Measurements from ENCODE around the gene CXCR5.
"Not testable (repeated sequence)": the region's sequence is repeated elsewhere in the genome, so short reads cannot be mapped to it uniquely, and the experiment has no call there.

CXCR5 gene

GRCh38 chr11:118883368-118884071 is at the start of gene CXCR5:
Gene CXCR5, plus strand, starts transcription at chr11:118883892. Its CDS starts 50 bp downstream, at chr11:118883942.
- in situ Hi-C loops (cut with MboI; ENCODE audit: low sequenced_read_pairs) = no loop called here

- in situ Hi-C loops (cut with MboI; ENCODE audit: low sequenced_read_pairs) = no loop called here
Measured at GRCh38 chr11:118834427-118835028, 49.2 kb upstream of the CXCR5 start.

- in situ Hi-C loops (cut with MboI; ENCODE audit: low sequenced_read_pairs) = no loop called here
Measured at GRCh38 chr11:118837868-118838267, 45.8 kb upstream of the CXCR5 start.

GRCh38 chr11:118838905-118839553 is 44.7 kb upstream of the CXCR5 start:
- in situ Hi-C loops (cut with MboI; ENCODE audit: low sequenced_read_pairs) = no loop called here

- in situ Hi-C loops (cut with MboI; ENCODE audit: low sequenced_read_pairs) = no loop called here
Measured at GRCh38 chr11:118841469-118842242, 42.0 kb upstream of the CXCR5 start.

GRCh38 chr11:118842369-118842768 is 41.3 kb upstream of the CXCR5 start:
- in situ Hi-C loops (cut with MboI; ENCODE audit: low sequenced_read_pairs) = no loop called here

GRCh38 chr11:118842843-118843242 is 40.8 kb upstream of the CXCR5 start:
- in situ Hi-C loops (cut with MboI; ENCODE audit: low sequenced_read_pairs) = not testable (repeated sequence)

- in situ Hi-C loops (cut with MboI; ENCODE audit: low sequenced_read_pairs) = no loop called here
Measured at GRCh38 chr11:118843565-118843964, 40.1 kb upstream of the CXCR5 start.

GRCh38 chr11:118845369-118845768 is 38.3 kb upstream of the CXCR5 start:
- in situ Hi-C loops (cut with MboI; ENCODE audit: low sequenced_read_pairs) = no loop called here

GRCh38 chr11:118846181-118846935 is 37.3 kb upstream of the CXCR5 start:
- in situ Hi-C loops (cut with MboI; ENCODE audit: low sequenced_read_pairs) = no loop called here

- in situ Hi-C loops (cut with MboI; ENCODE audit: low sequenced_read_pairs) = no loop called here
Measured at GRCh38 chr11:118849825-118850224, 33.9 kb upstream of the CXCR5 start.

GRCh38 chr11:118851970-118852369 is 31.7 kb upstream of the CXCR5 start:
- in situ Hi-C loops (cut with MboI; ENCODE audit: low sequenced_read_pairs) = no loop called here

- in situ Hi-C loops (cut with MboI; ENCODE audit: low sequenced_read_pairs) = no loop called here
Measured at GRCh38 chr11:118853678-118854077, 30.0 kb upstream of the CXCR5 start.

GRCh38 chr11:118856314-118856713 is 27.4 kb upstream of the CXCR5 start:
- in situ Hi-C loops (cut with MboI; ENCODE audit: low sequenced_read_pairs) = no loop called here

GRCh38 chr11:118857385-118857784 is 26.3 kb upstream of the CXCR5 start:
- in situ Hi-C loops (cut with MboI; ENCODE audit: low sequenced_read_pairs) = no loop called here

- in situ Hi-C loops (cut with MboI; ENCODE audit: low sequenced_read_pairs) = no loop called here
Measured at GRCh38 chr11:118859973-118860372, 23.7 kb upstream of the CXCR5 start.

- in situ Hi-C loops (cut with MboI; ENCODE audit: low sequenced_read_pairs) = no loop called here
Measured at GRCh38 chr11:118868659-118869058, 15.0 kb upstream of the CXCR5 start.

GRCh38 chr11:118870396-118871343 is 13.0 kb upstream of the CXCR5 start:
- in situ Hi-C loops (cut with MboI; ENCODE audit: low sequenced_read_pairs) = no loop called here

GRCh38 chr11:118872403-118872821 is 11.3 kb upstream of the CXCR5 start:
- in situ Hi-C loops (cut with MboI; ENCODE audit: low sequenced_read_pairs) = no loop called here

GRCh38 chr11:118873804-118874203 is 9.9 kb upstream of the CXCR5 start:
- in situ Hi-C loops (cut with MboI; ENCODE audit: low sequenced_read_pairs) = no loop called here

Data from HL-60/S4 treated with retinoic acid at 250 ng/mL for 4 days and 3 days (cell line).